ENCODE results near the gene CCNL2.

Gene CCNL2

GRCh38 chr1:1342061-1342562, 57.0 kb downstream of the CCNL2 start:
- DNase-seq (ENCODE audit: extremely low read depth, low read depth): no peak
- TF ChIP-seq, protein P1, sequence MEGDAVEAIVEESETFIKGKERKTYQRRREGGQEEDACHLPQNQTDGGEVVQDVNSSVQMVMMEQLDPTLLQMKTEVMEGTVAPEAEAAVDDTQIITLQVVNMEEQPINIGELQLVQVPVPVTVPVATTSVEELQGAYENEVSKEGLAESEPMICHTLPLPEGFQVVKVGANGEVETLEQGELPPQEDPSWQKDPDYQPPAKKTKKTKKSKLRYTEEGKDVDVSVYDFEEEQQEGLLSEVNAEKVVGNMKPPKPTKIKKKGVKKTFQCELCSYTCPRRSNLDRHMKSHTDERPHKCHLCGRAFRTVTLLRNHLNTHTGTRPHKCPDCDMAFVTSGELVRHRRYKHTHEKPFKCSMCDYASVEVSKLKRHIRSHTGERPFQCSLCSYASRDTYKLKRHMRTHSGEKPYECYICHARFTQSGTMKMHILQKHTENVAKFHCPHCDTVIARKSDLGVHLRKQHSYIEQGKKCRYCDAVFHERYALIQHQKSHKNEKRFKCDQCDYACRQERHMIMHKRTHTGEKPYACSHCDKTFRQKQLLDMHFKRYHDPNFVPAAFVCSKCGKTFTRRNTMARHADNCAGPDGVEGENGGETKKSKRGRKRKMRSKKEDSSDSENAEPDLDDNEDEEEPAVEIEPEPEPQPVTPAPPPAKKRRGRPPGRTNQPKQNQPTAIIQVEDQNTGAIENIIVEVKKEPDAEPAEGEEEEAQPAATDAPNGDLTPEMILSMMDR (IDR thresholded peaks at IDR 0.05; ENCODE audit: low read depth, low read length, missing control alignments): no peak
- H3K4me3 ChIP-seq (replicated peaks; ENCODE audit: low read depth, low read length): no peak overlapping the region

GRCh38 chr1:1341549-1342021, 57.5 kb downstream of the CCNL2 start:
- TF ChIP-seq, protein P1 (IDR thresholded peaks at IDR 0.05; ENCODE audit: low read depth, low read length, missing control alignments): no peak
- H3K4me3 ChIP-seq (replicated peaks; ENCODE audit: low read depth, low read length): no peak overlapping the region
- DNase-seq (ENCODE audit: extremely low read depth, low read depth): no peak

DNA sequence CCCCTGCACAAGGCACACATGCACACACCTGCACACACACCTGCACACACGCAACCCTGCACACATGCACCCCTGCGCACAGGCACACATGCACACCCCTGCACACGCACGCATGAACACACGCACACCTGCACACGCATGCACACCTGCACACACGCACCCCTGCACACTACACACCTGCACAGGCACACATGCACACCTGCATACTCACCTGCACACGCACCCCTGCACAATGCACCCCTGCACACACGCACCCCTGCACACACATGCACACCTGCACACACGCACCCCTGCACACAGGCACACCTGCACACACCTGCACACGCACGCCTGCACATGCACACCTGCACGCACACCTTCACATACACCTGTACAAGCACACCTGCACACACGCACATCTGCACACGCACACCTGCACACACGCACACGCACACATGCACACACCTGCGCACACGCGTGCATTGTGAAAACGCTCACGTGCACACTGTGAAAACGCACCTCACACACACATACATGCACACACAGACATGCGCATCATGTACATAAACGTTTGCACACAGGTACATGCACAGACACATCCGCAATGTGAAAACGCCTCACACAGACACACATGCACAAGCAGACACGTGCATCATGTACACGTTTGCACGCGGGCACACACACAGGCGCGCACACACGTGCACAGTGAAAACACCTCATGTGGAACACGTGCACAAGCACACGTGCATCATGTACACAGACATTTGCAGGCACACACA, 58.2 kb downstream of the CCNL2 start:
- DNase-seq (ENCODE audit: extremely low read depth, low read depth): no peak
- TF ChIP-seq, protein P1 (IDR thresholded peaks at IDR 0.05; ENCODE audit: low read depth, low read length, missing control alignments): no peak
- no peak overlapping the region for H3K4me3 ChIP-seq (replicated peaks; ENCODE audit: low read depth, low read length)

DNA sequence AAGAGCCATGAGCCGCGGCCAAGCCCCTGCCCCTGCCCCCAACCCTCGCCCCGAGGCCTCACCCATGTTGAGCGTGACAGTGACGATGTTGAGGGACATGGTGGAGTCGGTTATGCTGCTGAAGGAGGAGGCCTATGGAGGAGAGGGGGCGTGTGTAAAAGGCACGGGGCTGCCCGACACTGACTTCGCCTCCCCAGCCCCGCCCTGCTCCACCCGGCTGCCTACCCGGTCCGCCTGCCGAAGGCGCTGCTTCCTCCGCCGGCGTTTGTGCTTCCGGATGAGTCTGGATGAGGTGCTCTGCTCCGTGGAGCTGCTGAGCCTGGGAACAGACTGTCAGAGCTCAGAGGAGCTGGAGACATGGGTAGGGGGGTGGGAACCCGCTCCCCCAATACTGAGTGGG, 59.0 kb downstream of the CCNL2 start:
- TF ChIP-seq, protein P1 (IDR thresholded peaks at IDR 0.05; ENCODE audit: low read depth, low read length, missing control alignments): no peak
- no peak for DNase-seq (ENCODE audit: extremely low read depth, low read depth)
- no peak overlapping the region for H3K4me3 ChIP-seq (replicated peaks; ENCODE audit: low read depth, low read length)

DNA sequence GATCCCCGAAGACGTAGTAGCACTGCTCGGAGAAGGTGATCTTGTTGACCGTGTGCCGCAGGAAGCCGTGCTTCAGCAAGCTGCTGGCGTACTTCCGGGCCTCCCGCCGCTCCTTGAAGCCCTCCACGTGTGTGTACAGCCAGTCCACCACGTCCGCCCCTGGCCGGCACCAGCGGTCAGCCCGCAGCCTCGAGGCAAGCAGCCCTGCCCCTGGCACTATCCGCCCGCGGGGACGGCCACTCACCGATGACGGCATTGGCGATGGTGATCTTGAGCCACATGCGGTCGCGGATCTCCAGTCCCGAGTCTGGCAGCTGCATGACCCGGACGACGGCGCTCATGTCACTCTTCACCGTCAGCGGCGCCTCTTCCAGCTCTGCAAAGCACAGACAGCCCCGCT, 60.9 kb downstream of the CCNL2 start:
- no peak overlapping the region for H3K4me3 ChIP-seq (replicated peaks; ENCODE audit: low read depth, low read length)
- TF ChIP-seq, protein P1 (IDR thresholded peaks at IDR 0.05; ENCODE audit: low read depth, low read length, missing control alignments): no peak
- no peak for DNase-seq (ENCODE audit: extremely low read depth, low read depth)

DNA sequence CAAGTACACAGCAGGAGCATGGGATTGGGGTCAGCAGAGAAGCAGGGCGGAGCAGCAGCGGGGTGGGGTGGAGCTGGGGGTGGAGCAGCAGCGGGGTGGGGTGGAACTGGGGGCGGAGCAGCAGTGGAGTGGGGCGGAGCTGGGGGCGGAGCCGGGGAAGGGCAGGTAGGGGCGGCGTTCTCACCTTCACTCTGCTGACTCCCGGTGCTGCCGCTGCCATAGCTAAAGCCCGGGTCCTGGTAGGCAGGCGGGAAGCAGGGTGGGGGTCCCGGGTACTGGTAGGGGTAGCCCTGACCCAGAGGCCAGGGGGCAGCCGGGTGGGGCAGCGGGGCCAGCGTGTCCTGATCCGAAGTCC, 61.4 kb downstream of the CCNL2 start:
- TF ChIP-seq, protein P1 (IDR thresholded peaks at IDR 0.05; ENCODE audit: low read depth, low read length, missing control alignments): no peak
- no peak overlapping the region for H3K4me3 ChIP-seq (replicated peaks; ENCODE audit: low read depth, low read length)
- DNase-seq (ENCODE audit: extremely low read depth, low read depth): no peak

All from HFF-Myc (cell line).